ENCODE results near the gene GPC5. TPM values are rescaled to one million over a fixed set of nuclear protein-coding genes. Genes with fewer than 3 reads are reported as not detected.

Gene GPC5
- total RNA-seq = 0.65 and 2.1 TPM in 2 replicates

GRCh38 chr13:91398413-91399188 is at the start of gene GPC5:
Gene GPC5, plus strand, starts transcription at chr13:91398621.

Other genes starting within 250 kb of the GPC5 start
- gene MIR17HG, start 50.9 kb upstream of the GPC5 start, total RNA-seq = 1.0 and 1.9 TPM in 2 replicates

Measured in epithelial cell of alveolus of lung (primary cell).